GM21723 (cell line): ENCODE results near the gene OR2H2.

Source experiments
- ATAC-seq: cut with Tn5 transposase; IDR thresholded peaks from one replicate; pipeline ENCODE4 v1.9.1; 2021; ENCODE audit warnings: mild to moderate bottlenecking, moderate library complexity; ENCODE audit not compliant: unreplicated experiment

The OR2H2 gene

GRCh38 chr6:29628419-29629281 is 43.7 kb downstream of the OR2H2 start:
- no peak for ATAC-seq

- ATAC-seq = no peak
These were observed 44.6 kb downstream of the OR2H2 start for GRCh38 chr6:29629571-29629970.

- no peak for ATAC-seq
These were observed 45.4 kb downstream of the OR2H2 start for GRCh38 chr6:29630315-29630714.

GRCh38 chr6:29631209-29631810 is 46.4 kb downstream of the OR2H2 start:
- no peak for ATAC-seq

GRCh38 chr6:29631860-29632731 is 47.2 kb downstream of the OR2H2 start:
- peak; percentile 27 for ATAC-seq

GRCh38 chr6:29632789-29633533 is 48.0 kb downstream of the OR2H2 start, which contains the start of gene GABBR1:
TSS of gene GABBR1 (minus strand) at chr6:29633183. CDS start at chr6:29632385, 798 bp downstream.
- peak; percentile 82 for ATAC-seq

GRCh38 chr6:29633534-29633905 is 48.6 kb downstream of the OR2H2 start:
- ATAC-seq = no peak

- ATAC-seq = no peak
These were observed 52.3 kb downstream of the OR2H2 start for GRCh38 chr6:29637247-29637646.
